GM19240 (cell line): ENCODE measurements around the gene ADAMTS15.

Experiments used
- DNase-seq: peaks from one replicate; pipeline ENCODE4 v3.0.0; 2011; ENCODE audit warnings: low spot score; ENCODE audit not compliant: insufficient read length

Gene ADAMTS15

DNA sequence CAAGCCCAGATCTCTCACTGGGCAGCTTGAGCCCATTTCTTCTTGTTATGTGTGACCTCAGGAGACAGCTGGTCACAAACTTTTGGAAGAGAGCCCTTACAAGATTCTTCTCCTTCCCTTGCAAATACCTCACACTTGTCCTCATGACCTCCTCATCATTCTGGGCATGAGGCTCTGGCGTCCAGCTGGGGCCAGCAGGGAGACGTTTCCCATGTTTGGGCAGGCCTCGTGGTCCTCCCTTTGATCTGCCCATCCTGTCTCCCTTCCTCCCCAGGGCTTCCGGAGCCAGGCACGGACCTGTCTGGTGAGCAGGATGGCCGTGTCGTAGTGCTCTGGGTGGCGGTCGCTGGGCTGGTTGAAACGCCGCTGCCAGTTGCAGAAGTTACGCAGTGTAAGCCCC lies 29.7 kb upstream of the ADAMTS15 start:
- no peak for DNase-seq

DNA sequence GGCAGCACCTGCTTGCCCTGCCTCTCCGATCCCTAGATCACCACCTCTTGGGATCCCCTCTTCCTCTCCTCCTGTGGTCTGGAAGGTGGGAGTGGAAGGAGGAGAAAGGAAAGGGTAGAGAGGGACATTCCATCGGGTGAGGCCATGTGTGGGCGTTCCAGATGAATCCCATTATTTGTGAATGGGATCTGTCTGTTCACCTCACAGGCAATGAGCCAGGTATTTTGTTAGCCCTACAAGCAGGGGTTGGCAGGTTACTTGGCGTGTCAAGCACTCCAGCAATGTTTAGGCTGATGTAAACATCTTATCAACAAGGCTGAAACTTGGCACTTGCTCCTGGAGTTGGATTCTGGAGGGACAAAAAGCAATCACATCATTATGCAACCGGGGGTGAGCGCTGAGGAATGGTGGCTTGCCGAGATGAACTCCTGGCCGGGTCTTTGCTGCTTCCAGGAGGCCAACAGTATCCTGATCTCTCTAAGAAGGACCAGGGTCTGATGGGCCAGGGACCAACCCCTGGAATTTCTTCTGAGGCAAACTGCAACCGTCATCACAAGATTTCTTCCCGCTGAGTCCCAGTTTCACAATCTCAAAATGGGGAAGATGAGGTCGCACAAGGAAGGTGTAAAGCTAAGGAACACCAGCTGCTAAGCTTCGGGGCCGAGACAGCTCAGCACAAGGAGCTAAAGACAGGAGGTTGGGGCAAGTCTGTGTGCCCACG lies 27.8 kb upstream of the ADAMTS15 start:
- no peak for DNase-seq

DNA sequence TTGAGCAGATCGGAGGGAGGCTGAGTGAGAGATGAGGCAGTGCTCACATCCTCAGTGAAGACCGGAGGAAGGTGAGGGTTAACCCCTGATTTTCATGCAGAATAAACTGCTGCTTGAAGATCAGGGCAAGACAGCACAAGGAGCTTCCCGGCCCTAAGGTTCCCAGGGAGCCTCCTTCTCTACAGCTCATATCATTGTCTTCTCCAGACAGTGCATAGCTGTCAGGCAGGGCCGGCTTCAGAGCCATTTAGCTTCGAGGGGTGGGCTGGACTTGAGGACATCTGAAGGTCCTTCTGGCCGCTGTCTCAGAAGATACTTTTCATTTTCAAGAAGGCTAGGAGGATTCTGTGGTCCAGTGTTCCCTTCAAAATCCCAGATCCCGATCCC lies 27.3 kb upstream of the ADAMTS15 start:
- no peak for DNase-seq

DNA sequence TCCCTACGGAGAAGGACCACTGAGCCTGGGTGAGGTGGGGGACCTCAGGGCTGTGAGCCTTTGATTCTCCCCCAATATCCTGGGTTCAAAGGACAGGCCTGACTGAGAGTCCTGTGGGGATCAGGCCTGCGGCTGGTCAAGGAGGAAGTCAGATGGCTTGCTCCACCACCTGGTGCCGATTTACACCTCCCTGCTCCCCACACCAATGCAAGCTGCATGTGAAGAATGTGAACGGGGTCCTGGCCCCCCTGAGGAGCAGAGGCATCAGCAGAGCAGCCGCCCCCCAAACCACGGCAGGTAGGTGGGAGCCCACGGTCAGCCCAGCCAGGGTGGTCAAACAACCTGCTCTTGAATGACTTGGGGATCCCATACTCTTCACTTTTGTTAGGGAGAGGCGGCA lies 26.7 kb upstream of the ADAMTS15 start:
- no peak for DNase-seq

DNA sequence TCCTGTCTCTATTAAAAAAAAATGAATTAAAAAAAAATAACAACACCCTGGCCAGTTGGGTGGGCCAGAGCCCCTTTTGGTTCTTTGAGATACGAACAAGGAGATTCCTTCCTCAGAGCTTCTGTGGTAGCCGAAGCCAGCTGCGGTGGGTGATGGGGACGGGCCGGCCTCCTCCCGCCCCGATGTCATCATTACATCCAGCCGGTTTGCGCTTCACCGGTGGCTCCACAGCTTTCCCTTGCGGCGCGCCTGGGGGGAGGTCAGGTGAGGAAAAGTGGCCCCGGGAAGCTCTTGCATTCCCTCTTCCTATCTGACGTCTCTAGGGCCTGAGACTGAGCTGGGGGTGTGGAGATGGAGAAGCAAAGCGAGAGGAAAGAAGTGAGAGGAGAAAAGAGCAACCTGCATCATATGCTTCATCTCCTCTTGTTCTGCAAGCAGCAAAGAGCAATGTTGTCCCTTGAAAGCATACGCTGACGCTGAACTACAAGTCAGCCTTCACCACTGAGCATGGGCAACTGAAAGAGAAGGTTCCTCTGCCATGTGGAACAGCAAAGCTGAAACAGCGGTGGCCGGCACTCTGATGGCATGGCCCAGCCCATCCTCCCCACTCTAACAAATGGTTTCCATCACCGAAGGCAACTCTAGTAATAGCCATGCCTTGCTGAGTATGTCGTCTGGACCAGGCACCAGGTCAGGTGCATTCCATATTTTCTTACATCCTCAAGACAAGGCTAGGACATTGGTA lies 26.0 kb upstream of the ADAMTS15 start:
- no peak for DNase-seq

DNA sequence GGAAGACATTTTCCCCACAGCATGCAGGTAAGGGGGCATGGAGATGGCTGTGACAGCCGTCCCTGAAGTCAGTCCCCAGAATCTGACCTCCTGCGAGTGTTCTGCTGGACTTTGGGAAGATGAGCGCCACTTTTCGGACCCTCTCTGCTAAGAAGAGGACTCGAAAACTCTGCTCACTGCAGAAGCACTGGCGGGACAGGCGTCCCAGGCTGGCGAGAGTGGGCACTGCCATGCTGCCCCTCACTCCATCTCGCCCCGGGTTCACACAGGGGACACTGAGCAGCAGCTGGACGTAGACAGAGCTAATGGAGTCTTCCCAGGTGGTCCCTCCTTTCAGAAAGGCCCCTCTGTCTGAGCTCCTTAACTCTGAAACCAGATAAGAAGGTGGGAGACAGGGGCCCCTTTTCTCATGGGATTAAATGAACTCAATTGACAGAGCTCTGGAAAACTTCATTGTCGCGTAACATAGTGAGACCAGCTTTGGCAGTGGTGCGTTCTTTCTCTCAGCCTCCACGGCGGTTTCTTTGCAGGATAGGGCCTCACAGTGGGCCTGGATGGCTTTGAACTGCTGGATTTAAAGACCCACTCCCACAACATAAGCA lies 24.8 kb upstream of the ADAMTS15 start:
- DNase-seq, result no peak

DNA sequence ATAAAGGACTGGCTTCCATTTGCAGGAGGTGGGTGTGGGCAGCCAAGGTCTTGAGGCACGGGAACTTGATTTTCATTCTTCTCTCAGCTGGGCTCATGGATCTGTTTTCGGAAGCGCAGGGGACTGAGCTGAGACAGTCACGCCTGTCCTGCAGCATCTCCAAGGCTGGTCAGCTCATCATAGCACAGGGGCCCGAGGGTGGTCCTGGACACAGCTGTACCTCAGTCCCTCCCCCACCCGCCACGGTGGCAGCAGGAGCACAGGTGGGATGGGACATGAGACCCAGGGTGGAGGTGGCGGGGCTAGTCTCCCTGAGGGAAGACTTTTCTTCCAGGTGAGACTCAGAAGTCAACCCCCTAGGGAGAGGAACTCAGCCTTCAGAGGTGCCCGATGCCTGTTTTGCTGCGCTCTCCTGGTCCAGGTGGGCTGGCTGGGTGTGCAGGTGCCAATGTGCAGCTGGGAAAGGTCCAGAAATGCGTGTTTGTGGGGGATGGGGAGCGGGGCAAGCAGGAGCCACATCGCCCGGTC lies 23.8 kb upstream of the ADAMTS15 start:
- no peak for DNase-seq

DNA sequence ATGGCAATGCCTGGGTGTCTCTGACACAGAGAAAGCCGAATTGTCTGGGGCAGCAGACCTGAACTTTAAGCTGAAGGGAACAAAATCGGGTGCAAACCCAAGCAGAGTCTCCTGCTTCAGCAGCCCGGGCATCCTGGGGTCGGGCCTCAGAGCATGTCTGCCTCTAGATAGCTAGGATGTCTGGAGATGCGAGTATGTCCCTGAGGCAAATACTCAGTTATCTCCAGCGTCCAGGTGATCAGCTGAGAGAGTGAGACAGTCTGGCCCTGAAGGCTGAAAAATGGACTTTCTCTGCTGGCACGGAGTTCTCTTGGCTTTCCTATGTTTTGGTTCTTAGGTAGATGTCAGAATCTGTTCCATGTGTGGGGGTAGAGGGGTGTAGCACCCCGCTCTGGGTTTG lies 23.3 kb upstream of the ADAMTS15 start:
- no peak for DNase-seq

DNA sequence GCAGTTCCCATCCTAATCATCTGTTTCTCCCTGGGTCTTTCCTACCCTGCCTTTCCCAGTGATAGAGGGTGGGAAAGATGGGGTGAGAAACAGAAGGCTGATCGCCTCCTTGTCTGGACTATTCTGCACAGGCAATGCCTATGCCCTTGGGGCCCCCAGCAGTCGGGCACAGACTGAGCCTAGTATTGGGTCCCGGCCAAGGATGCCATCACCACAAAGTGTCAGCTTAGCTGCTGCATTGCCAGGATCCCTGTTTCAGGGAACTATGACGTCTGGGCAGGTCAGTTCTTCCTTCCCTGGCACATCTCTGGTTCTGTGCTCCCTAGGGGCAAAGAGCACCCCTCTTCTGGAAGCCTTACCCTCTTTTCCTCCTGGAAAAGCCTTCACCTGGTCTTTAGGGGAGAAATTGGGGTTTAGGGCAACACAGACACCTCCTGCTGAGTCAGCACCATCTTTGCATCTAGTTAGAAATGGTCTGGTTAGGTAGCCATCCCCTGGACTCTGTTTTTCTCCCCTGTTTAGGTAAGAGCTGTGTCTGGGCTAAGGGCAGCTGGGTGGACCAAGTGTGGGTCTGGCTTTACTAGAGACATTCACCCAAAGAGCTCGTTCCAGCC lies 22.1 kb upstream of the ADAMTS15 start:
- DNase-seq, result no peak

DNA sequence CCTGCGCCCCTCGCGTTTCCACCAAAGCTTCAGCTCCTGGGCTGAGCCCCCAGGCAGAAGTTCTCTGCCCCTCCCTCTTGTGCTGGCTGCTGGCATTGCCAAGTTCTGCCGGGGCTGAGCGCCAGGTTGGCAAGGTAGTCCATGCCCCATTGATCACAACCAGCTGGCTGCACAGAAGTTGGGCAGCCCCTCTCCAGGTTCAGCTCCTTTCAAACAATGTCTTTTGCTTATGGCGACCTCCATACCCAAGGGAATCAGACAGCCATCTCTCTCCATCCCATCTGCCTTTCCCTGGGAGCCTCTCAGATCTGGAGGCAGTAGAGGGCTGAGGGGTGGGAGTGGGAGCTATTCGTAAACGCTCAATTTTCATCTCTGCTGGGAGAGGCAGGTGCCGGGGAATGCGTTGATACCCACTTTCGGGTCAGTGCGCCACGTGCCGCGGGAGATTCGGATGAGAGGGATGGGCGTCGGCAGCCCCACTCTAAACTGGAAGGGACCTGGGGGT lies 21.6 kb upstream of the ADAMTS15 start:
- DNase-seq, result no peak

DNA sequence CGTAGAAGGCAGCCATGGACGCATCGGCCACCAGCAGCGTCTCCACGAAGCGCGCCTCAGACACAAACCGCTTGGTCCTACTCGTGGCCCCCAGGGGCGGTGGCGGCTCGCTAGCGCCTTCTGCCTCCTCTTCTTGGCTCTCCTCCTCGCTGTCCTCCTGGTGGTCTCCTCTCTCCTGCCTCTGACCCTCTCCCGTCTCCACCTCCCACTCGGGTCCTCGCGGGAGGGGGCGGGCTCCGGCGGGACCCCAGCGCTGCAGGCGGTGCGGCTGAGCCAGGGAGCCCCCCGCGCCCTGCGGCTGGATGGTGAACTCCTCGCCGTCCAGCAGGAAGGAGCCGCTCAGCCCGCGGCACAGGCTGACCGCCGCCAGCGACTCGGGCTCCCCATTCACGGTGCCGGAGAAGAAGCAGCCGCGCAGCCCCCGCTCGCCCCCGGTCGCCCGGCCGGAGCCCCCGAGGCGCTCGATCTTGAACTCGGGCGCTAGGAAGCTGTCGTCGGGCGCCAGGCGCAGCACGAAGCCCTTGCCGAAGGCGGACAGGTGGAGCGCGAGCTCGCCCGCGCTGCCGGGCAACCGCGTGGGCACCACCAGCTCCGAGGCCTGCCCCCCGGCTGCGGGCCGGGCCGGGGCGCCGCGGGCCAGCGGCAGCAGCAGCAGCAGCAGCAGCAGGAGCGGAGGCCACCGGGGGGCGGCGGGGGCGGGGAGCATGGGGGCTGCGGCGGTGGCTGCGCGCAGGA lies 20.7 kb upstream of the ADAMTS15 start:
- no peak for DNase-seq

DNA sequence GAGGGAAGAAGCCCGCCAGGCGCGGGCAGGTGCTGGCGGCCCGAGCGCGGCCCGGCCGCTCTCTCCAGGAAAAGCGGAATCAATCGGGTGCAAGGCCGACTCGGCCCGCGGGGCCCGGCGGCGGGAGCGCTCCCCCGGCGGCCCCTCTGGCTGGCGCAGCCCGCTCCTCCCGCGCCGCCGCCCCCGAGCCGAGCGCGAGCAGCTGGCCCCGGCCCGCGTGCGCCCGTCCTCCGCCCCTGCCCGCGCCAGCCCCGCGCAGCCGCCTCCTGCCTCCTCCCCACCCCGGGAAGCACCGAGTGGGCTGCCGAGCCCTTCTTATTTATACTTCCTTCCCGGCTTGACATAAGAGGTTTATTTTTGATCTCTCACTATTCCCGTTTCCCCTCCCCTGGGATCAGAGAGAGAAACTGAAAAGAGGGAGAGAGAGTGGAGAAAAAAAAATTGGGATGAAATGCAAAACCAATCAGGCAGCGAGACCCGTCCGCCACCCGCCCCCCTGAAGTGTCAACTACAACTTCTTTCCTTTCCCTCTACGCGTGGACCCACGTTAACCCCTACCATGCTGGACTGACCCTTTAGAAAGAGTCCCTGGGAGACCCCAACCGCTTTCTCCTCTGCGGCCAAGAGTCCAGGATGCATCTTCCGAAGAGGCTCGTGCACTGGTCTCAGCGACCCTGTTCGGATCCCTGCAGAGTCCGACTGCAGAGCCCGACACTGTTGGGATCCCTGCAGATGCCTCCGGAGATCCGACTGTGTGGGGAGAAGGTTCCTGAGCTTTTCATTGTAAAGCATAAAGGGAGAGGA lies 19.9 kb upstream of the ADAMTS15 start, which contains the start of gene ADAMTS8:
Gene ADAMTS8 (minus strand): TSS at position 294 of the 804 bp plus-strand sequence. CDS start 323 bp downstream, outside the sequence.
- no peak for DNase-seq

DNA sequence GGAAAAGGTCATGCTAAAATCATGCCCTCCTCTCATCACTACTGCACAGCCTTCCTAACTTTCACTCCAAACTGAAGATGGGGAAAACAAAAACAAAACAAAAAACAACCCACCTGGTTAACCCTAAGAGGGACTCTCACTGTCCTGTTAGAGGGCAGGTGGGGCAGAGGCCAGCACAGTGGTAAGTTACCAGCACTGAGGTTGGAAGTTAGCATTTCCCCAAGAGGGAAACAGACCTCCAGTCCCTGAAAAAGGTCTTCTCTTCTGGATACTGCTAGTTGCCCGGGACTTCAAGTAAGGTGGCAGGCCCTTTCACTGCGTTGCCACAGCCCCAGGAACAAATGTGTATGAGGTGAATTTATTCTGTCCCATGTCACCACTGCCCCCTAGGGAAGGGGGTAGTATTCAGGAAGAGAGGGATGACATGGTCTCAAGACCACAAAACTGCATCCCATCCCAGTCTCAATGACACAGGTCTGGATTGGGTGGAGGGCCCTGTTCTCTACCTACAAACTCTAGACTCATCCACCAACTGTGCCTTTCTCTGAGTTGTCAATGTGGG lies 19.2 kb upstream of the ADAMTS15 start:
- DNase-seq, result no peak

DNA sequence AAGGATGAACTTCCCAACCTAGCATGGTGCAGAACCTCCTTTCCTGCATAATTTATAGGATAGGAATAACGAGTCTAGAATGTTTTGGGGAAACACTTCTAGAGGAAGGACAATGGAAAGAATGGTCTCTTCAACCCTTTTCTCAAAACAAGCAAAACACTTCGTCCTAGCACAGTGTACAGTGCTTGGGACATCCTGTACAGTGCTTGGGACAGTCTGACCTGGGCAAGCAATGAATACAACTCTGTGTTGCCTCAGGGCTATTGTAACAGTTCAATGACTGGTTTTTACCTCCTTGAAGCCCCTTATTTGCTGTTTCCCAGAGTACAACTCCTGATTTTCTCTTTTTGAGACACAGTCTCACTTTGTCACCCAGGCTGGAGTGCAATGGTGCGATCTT lies 18.5 kb upstream of the ADAMTS15 start:
- no peak for DNase-seq

DNA sequence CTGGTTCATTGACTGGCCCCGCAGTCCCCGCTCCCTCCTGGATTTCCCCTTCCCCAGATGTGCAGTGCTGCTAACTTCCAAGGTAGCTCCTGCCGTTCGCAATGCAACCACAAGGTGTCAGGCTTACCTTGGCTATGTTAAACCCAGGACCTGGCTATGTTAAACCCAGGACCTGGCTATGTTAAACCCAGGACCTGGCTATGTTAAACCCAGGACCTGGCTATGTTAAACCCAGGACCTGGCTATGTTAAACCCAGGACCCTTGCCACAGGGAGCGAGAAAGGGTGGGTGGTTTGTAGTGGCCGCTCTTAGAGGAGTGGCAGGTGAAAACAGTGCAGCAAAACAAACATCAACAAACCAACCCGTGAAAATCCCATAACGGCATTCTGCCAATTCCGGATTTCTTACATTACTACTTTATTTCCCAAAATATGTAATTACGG lies 17.1 kb upstream of the ADAMTS15 start:
- DNase-seq, result peak; percentile 66

DNA sequence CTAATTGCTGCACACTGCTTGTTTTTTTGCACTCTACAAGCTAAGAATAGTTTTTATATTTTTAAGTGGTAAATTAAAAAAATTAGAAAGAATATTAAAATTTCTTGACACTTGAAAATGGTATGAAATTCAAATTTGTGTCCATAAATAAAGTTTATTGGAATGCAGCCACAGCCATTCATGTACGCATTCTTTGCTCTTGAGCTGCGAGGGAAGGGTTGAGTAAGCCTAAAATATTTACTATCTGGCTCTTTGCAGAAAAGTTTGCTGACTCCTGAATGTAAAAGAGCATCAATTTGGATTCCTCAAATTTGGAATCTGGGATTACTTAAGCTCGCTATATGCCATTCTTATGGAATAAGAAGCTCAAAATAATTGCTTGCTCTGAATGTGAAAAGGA lies 16.6 kb upstream of the ADAMTS15 start:
- DNase-seq, result no peak

DNA sequence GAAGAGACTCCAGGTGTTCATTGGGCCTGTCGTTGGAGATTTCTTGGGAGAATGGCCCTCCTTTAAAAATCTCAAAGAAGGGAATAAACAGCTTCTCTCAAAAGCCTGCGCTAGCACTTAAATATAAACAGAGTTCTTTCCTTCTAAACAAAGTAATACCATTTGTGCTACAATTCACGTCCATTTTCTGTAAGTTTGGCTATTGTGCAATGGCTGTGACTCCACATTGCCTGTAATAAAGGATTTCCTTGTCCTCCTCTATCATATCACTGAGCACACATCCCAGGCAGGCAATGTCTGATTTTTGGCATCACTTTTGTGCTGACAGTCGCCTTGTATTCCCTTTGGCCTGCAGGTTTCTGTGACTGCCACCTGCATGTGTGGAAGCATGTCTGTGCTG lies 15.1 kb upstream of the ADAMTS15 start:
- no peak for DNase-seq

DNA sequence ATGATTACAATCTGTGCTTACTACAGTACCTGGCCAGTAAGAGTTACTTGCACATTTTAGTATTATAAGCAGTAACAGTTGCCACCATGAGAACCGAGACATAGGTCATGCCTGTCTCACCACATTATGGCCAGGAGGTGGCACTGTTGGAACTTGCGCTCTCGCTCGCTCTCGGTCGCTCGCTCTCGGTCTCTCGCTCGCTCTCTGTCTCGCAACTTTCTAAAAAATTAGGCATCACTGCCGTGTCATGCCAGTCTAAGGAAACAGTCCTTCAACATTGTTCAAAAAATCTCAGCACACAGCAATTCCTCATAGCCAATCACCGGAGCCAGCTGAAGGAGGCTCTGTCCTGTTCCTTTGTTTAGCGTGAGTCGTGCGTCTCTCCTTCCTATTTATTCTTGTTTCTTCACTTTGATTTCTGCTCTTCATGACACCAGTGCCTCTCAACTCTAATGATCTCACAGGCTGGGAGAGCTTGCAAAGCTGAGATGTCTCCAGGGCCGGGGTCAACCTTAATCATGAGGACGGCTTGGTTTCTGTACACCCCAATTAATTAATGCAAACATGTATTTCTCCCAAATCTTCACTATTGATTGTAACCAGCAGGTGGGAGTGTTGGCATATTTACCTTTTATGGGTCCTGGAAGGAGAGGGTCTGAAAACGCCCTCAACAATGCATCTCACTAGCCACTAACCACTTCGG lies 13.8 kb upstream of the ADAMTS15 start:
- DNase-seq, result peak; percentile 63

DNA sequence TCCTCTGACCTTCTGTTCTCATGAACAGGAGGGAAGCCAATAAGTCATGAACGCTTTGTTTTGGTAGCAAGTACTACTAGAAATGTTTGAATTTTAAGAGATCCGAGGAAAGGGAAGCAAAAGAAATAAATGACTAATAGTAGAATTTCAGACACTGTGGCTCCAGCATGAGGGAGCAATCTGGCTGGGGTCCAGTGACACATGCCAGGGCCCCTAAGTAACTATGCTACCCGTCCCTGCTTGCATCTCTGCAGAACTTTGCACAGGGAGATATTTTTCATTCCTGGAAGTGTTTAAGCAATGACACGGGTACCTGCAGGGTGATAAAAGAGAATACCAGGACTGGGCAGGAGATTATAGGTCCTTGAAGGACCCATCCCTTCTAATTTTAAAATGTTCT lies 12.8 kb upstream of the ADAMTS15 start:
- DNase-seq, result no peak
